ENCODE data around the gene MAGI1.

Gene MAGI1

GRCh38 chr3:65968996-65969395, 69.7 kb downstream of the MAGI1 start:
- DNase-seq = no peak

GRCh38 chr3:65967451-65967850, 71.3 kb downstream of the MAGI1 start:
- no peak for DNase-seq

DNA sequence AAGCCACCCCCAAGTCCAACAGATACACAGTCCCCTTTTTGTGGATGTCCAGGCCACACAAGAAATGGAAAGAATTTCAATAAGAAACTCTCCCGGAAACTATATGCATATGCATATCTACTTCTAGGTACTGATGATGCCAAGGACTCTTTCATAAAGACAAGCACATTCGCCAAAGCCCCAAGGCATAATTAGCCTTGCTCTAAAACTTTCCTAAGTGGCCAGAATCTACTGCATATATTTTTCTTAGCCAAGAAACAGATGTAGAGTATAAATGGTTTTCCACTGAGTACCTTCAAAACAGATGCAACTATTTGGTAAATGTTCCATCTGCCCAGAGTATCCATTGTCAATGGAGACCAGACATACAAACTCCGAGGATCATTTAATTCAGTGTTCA, 73.9 kb downstream of the MAGI1 start:
- no peak for DNase-seq

- no peak for DNase-seq
Observed at GRCh38 chr3:65963787-65964677, 74.7 kb downstream of the MAGI1 start.

DNA sequence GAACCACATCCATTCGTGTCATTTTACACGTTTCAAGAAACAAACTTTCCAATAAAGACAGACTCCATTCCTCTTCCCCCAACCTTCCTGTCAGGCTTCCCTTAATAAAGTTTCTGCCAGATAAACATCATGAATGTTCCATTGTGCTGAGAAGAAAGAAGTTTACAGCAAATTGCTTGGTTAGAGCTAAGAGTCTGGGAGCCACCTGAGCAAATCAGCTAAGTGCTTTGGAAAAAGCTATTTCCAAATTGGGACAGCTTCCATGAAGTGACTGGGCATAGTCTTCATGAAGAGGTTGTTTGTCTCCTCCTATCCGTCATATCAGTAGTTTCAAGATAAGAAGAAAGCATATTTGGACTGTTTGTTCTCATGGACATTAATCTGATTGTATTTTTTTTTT, 77.0 kb downstream of the MAGI1 start:
- no peak for DNase-seq

GRCh38 chr3:65961128-65961527, 77.6 kb downstream of the MAGI1 start:
- no peak for DNase-seq

- DNase-seq = no peak
Observed at GRCh38 chr3:65960087-65960486, 78.6 kb downstream of the MAGI1 start.

DNA sequence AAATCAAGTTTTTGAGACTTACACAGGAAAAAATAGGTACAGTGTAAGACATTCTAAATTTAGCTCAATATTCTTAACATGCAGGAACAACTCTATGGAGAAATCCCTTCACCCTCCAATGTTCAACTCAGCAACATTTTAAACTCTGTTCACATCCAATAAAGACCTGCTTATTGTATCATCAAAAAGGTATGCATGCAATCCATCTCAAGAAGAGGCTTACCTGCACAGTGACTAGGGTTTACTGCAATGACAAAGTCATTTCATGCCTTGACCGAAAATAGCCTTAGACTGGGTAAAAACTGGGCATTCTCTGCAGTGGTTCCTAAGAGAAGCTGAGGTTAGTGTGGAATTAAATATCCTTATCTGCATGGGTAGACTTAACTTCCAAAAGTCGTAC, 80.5 kb downstream of the MAGI1 start:
- DNase-seq = no peak

- no peak for DNase-seq
Observed at GRCh38 chr3:65955792-65956477, 82.8 kb downstream of the MAGI1 start.

GRCh38 chr3:65953881-65954733, 84.6 kb downstream of the MAGI1 start:
- no peak for DNase-seq

GRCh38 chr3:65953301-65953812, 85.4 kb downstream of the MAGI1 start:
- DNase-seq = no peak

GRCh38 chr3:65952842-65953241, 85.9 kb downstream of the MAGI1 start:
- no peak for DNase-seq

DNA sequence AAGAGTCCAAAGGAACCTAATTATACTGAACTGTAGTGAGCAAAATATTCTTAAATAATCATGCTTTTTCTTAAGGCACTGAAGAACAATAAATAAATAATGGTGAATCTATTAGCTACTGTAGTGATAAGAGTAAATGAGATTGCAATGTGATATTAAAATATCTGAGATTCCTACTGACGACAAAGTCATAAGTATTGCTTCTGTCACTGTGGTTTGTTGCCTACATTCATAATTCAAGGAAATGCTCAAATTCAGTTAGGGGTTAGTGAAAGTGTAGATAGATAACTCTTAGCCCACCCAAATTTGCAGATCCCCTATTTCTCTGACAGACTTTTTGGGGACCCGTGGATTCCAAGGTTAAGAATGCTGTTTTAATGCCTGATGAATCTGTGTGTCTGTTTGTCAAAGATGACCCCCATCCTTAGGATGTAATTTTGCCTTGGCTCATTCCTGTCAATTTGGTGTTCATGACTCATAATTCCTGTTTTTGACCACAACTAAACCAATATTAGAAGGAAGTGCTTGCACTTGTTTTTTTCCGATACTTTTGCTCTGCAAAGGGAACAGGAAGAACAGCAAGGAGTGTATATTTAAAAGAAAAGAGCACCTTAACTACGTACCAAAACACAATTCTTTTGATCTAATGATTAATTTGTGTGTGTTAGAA, 86.7 kb downstream of the MAGI1 start:
- DNase-seq = no peak

DNA sequence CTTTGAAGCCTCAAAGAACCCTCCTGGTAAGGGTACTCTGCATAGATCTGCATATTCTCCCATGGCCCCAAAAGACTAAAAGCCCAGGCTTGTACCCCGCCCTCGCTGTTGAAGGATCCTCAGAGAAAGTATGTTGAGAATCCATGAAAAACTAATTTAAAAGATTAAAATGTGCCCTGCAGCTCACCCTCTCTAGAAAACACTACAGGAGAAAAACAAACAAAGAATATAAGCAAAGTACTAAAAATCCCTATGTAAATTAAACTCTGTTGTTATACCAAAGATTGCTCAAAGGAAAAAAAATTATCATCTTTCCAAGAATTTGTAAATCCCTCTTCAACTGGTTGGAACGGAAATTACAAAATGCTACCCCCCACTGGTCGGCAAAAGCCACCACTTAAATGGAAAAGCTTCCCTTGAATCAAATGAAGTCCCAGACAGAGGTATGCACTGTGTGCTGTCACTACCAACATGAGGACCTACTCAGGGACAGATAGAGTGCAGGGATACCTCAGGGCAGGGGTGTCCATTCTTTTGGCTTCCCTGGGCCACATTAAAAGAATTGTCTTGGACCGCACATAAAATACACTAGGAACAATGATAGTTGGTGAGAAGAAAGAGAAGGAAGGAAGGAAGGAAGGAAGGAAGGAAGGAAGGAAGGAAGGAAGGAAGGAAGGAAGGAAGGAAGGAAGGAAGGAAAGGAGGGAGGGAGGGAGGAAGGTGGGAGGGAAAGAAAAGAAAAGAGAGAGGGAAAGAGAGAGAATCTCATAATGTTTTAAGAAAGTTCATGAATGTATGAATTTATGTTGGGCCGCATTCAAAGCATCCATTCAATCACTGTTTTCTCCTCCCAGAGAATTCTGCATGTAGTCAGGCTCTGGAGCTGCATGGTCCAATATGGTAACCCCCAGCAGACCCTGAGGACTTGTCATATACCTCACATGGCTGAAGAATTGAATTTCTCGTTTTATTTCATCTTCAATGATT, 88.1 kb downstream of the MAGI1 start:
- DNase-seq = no peak

- no peak for DNase-seq
Observed at GRCh38 chr3:65948841-65949573, 89.7 kb downstream of the MAGI1 start.

DNA sequence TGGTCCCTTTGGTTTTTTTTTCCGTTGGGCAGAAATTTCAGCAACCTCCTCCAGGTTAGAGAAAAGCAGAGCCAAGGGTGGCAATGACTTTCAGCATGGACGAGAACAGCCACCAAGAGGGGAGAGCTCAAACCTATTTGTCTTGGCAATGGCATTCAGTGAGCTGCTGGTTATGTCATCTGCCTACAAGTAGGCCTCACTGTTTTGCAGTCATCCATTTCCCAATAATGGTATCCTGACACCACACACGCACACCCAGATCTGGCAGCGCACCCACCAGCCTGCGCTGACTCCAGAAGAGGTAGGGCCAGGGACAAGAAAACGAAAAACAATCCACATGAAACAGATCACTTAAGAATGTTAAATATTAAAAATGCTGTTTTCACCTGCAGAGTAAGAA, 92.3 kb downstream of the MAGI1 start:
- DNase-seq = no peak

GRCh38 chr3:65945953-65946352, 92.8 kb downstream of the MAGI1 start:
- no peak for DNase-seq

GRCh38 chr3:65945480-65945879, 93.2 kb downstream of the MAGI1 start:
- DNase-seq = no peak

GRCh38 chr3:65944252-65944651, 94.5 kb downstream of the MAGI1 start:
- no peak for DNase-seq

DNA sequence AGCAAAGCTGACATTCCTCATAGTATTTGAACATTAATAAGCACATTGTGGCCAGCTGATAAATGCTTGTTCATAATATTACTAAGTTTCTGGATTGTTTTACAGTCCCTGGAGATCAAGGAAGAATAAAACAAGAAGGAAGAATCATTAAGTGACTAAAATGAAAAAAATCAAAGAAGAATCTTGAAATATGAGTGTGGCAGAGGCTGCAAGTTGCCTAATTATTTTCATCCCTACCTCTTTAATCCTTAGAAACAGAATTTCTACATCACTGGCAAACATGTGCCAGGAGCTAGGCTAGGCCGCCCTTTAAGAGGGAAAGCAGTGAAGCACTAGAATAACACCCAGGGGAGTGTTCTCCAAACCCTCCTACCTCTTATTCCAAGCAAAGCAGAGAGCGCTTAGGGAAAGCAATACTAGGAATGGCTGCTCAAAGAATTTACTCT, 98.9 kb downstream of the MAGI1 start:
- DNase-seq = peak; percentile 44

Measured in retina (tissue), 1 donor.